KBM-7 (cell line): Measurements from ENCODE around the gene CRHBP.
"Not testable (repeated sequence)": the region's sequence is repeated elsewhere in the genome, so short reads cannot be mapped to it uniquely, and the experiment has no call there.

Source experiments
- DNase-seq: peaks from one replicate; pipeline ENCODE4 v3.0.0-alpha.2; 2015
- in situ Hi-C: fragments of 300-500 bp; cut with MboI; formaldehyde crosslinking; loops from 2 replicates; pipeline ENCODE4 v1.14.3; 2020; ENCODE audit warnings: low sequenced_read_pairs, low pct_unique_long_range_greater_than_20kb, mixed read lengths

CRHBP gene

GRCh38 chr5:76953551-76954382, 922 bp downstream of the CRHBP start:
- DNase-seq, result no peak
- in situ Hi-C loops, result no loop called here

GRCh38 chr5:76954383-76954763, 1.5 kb downstream of the CRHBP start:
- no peak for DNase-seq
- in situ Hi-C loops, result no loop called here

GRCh38 chr5:76956033-76956432, 3.2 kb downstream of the CRHBP start:
- DNase-seq, result no peak
- in situ Hi-C loops, result no loop called here

- peak; percentile 48 for DNase-seq
- in situ Hi-C loops, result no loop called here
These were observed 6.3 kb downstream of the CRHBP start for GRCh38 chr5:76958991-76959767.

- DNase-seq, result peak; percentile 87
- in situ Hi-C loops, result no loop called here
These were observed 7.3 kb downstream of the CRHBP start for GRCh38 chr5:76960004-76960625.

- DNase-seq, result no peak
- in situ Hi-C loops, result no loop called here
These were observed 11.2 kb downstream of the CRHBP start for GRCh38 chr5:76964060-76964459.

- in situ Hi-C loops, result no loop called here
- no peak for DNase-seq
These were observed 18.7 kb downstream of the CRHBP start for GRCh38 chr5:76971511-76971910.

- in situ Hi-C loops, result no loop called here
- no peak for DNase-seq
These were observed 19.8 kb downstream of the CRHBP start for GRCh38 chr5:76972689-76973088.

GRCh38 chr5:76974785-76975184, 21.9 kb downstream of the CRHBP start:
- peak; percentile 16 for DNase-seq
- in situ Hi-C loops, result no loop called here

- in situ Hi-C loops, result no loop called here
These were observed 26.0 kb downstream of the CRHBP start for GRCh38 chr5:76978869-76979268.

GRCh38 chr5:76980518-76981144, 27.8 kb downstream of the CRHBP start:
- no peak for DNase-seq
- in situ Hi-C loops, result no loop called here

More at GRCh38 chr5:76978869-76979268, 26.0 kb downstream of the CRHBP start:
- DNase-seq, result no peak

GRCh38 chr5:76982450-76982849, 29.6 kb downstream of the CRHBP start:
- in situ Hi-C loops, result no loop called here
- DNase-seq, result no peak

- in situ Hi-C loops, result no loop called here
- DNase-seq, result no peak
These were observed 30.6 kb downstream of the CRHBP start for GRCh38 chr5:76983468-76983867.

- peak; percentile 22 for DNase-seq
- in situ Hi-C loops, result no loop called here
These were observed 34.1 kb downstream of the CRHBP start for GRCh38 chr5:76986825-76987526.

- DNase-seq, result peak; percentile 28
- in situ Hi-C loops, result no loop called here
These were observed 38.1 kb downstream of the CRHBP start for GRCh38 chr5:76990899-76991459.

GRCh38 chr5:76993436-76993835, 40.6 kb downstream of the CRHBP start:
- DNase-seq, in situ Hi-C loops: not testable (repeated sequence)

GRCh38 chr5:76994337-76994736, 41.5 kb downstream of the CRHBP start:
- no peak for DNase-seq
- in situ Hi-C loops, result no loop called here

GRCh38 chr5:76998251-76998650, 45.4 kb downstream of the CRHBP start:
- in situ Hi-C loops, DNase-seq: not testable (repeated sequence)

- in situ Hi-C loops, result no loop called here
- DNase-seq, result no peak
These were observed 46.6 kb downstream of the CRHBP start for GRCh38 chr5:76999451-76999850.
